ENCODE data around the gene LYST. TPM values are rescaled to one million over a fixed set of nuclear protein-coding genes. Genes with fewer than 3 reads are reported as not detected.

Gene LYST
- total and polyA plus RNA-seq, 2 of the 4 experiments (the other 2 are of a cell fraction): 2.2 to 7.2 TPM

GRCh38 chr1:235799264-235799663 lies 67.4 kb downstream of the LYST start:
- Histone ChIP-seq H3K4ac (ENCODE audit: low read depth, low read length) (no peak overlapping the region), H3K27me3 (ENCODE audit: control insufficient read depth, insufficient read depth, low read length) (no peaks in the 10 kb centered on the region), H3K4me1 (ENCODE audit: control insufficient read depth, insufficient read depth, low read length) (no peaks in the 10 kb centered on the region), H3K23ac (ENCODE audit: low read depth, low read length) (no peak overlapping the region), H3K18ac (ENCODE audit: low read depth, low read length) (no peak overlapping the region), H3K36me3 (ENCODE audit: control insufficient read depth, insufficient read depth, low read length) (no peaks in the 10 kb centered on the region), H2BK5ac (ENCODE audit: low read depth, low read length, poor library complexity, severe bottlenecking) (no peak overlapping the region), H3K9me1 (ENCODE audit: insufficient read depth, low read length) (no peaks in the 10 kb centered on the region), H2AFZ (replicated peaks; ENCODE audit: low read length, poor library complexity) (no peak overlapping the region), H4K5ac (ENCODE audit: low read depth, low read length) (no peak overlapping the region), H2AK9ac (replicated peaks; ENCODE audit: low read depth, low read length, poor library complexity) (no peak overlapping the region), H3K27ac (ENCODE audit: insufficient read depth, low read length) (no peak overlapping the region), H2AK5ac (ENCODE audit: low read depth, low read length) (no peak overlapping the region), H3K9ac (ENCODE audit: low read depth, low read length) (no peak overlapping the region), H3K14ac (replicated peaks; ENCODE audit: low read depth, low read length) (no peak overlapping the region), H3K4me2 (ENCODE audit: low read depth, low read length) (no peak overlapping the region), H2BK120ac (ENCODE audit: low read depth, low read length) (no peak overlapping the region), H2BK20ac (ENCODE audit: low read depth, low read length) (no peak overlapping the region), H4K20me1 (ENCODE audit: insufficient read depth, low read length) (no peaks in the 10 kb centered on the region), H2BK15ac (ENCODE audit: low read depth, low read length) (no peak overlapping the region), H3K79me1 (ENCODE audit: low read depth in 1 of 2, low read length in 2 of 2) (no peaks in the 10 kb centered on the region), H3K4me3 (ENCODE audit: insufficient read depth, low read depth, low read length) (no peak overlapping the region), H3K9me3 (ENCODE audit: control insufficient read depth, insufficient read depth, low read length) (peaks cover 4% of the 10 kb centered on the region), H3K56ac (ENCODE audit: extremely low read depth, insufficient read depth, low read length) (no peak overlapping the region), H4K8ac (ENCODE audit: low read depth in 2 of 2, low read length in 2 of 2) (no peak overlapping the region), H4K91ac (ENCODE audit: insufficient read depth, low read depth, low read length) (no peak overlapping the region)
- WGBS, 2 experiments (ENCODE audit: extremely low coverage in 2 of 2, insufficient read length in 1 of 2): no CpG with 5 or more reads among the region's 2 CpGs
- ChIA-PET CTCF (no interaction called here), POLR2A (ENCODE audit: unreplicated experiment) (no interaction called here)
- ATAC-seq (ENCODE audit: low read depth) (no peak), DNase-seq (no peak)
- intact Hi-C loops (cut with micrococcal nuclease) (no loop called here), in situ Hi-C loops (cut with MboI; ENCODE audit: low sequenced_read_pairs) (no loop called here), dilution Hi-C loops (cut with HindIII; ENCODE audit: low sequenced_read_pairs, unreplicated experiment) (no loop called here)
- no TSS peak for BruUV-seq (replicated peaks)
- TF ChIP-seq USF2 (IDR thresholded peaks at IDR 0.05; ENCODE audit: low read depth, low read length): no peak
- no peak for TF ChIP-seq BHLHE40 (IDR thresholded peaks at IDR 0.05; ENCODE audit: low read depth, low read length)
- TF ChIP-seq FOS (IDR thresholded peaks at IDR 0.05; ENCODE audit: low read depth, low read length): no peak
- TF ChIP-seq CEBPB (IDR thresholded peaks at IDR 0.05; ENCODE audit: low read depth, low read length): no peak
- TF ChIP-seq MAZ (IDR thresholded peaks at IDR 0.05; ENCODE audit: borderline replicate concordance, low read depth, low read length): no peak
- TF ChIP-seq SMC3 (IDR thresholded peaks at IDR 0.05; ENCODE audit: low read depth, low read length): no peak
- no peak for TF ChIP-seq NFE2L2 (IDR thresholded peaks at IDR 0.05; ENCODE audit: low read depth, low read length)
- TF ChIP-seq CTCF (conservative IDR thresholded peaks at IDR 0.05; ENCODE audit: low read depth, low read length): no peak
- no peak for TF ChIP-seq ELK1 (IDR thresholded peaks at IDR 0.05; ENCODE audit: borderline replicate concordance, low read depth, low read length)
- TF ChIP-seq RAD21 (IDR thresholded peaks at IDR 0.05; ENCODE audit: low read length): no peak

Data from IMR-90 (cell line).